ENCODE measurements around the gene PPIE.
A peak's percentile ranks its signal among the peaks of the same experiment; 100 is the strongest.
"Not testable (repeated sequence)": the region's sequence is repeated elsewhere in the genome, so short reads cannot be mapped to it uniquely, and the experiment has no call there.

PPIE gene

DNA sequence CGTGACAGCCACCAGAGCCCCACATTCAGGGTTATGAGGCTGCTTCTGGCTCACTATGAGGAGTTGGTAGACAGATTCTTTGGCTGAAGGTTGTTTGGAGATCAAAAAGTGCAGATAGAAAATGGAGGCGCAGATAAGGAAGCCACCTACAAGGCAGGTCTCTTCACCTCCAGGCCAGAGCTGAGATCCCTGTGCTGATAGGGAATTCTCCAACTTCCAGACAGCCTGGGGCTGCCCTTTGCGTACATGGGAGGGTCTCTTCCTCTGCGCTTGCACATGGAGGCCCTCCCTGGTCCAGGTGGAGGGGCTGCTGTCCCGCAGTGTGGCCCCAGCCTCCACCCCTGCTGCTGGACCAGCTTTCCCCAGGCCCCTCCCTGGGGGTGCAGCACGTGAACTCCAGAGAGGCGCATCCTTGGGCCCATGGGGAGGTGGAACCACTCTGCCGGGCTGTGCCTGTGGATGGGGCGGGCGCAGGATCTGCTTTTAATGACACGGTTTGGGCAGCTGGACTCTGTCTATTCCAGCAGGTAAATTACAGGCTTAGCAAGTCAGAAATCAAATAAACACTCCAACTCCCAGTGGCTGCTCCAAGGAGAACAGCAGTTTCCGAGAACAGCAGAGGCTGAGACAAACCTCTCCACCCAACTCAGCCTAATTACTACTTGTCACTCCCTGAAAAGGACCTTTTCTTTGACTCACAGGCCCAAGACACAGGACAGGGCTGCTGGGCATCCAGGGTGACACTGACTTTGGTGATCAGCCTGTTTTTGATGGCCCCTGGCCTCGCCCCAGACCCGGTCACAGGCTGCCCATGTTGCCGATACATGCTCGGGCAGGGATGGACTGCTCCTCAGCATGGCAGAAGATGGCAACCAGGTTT is 20.1 kb downstream of the PPIE start:
- DNase-seq (ENCODE audit: low read depth), result no peak

DNA sequence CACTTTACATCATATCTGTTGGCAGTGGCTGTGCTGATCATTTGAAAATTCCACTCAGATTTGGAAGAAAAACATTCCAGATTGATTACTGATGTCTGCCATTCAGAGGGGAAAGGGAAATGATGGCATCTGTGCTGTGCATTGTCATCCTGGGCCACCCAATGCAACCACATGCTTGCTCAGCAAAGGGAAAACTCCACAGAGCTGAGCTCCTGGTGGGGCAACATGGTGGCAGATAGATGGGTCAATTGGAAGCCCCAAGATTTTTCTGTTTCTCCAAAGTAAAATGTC is 20.7 kb downstream of the PPIE start:
- no peak for DNase-seq (ENCODE audit: low read depth)

DNA sequence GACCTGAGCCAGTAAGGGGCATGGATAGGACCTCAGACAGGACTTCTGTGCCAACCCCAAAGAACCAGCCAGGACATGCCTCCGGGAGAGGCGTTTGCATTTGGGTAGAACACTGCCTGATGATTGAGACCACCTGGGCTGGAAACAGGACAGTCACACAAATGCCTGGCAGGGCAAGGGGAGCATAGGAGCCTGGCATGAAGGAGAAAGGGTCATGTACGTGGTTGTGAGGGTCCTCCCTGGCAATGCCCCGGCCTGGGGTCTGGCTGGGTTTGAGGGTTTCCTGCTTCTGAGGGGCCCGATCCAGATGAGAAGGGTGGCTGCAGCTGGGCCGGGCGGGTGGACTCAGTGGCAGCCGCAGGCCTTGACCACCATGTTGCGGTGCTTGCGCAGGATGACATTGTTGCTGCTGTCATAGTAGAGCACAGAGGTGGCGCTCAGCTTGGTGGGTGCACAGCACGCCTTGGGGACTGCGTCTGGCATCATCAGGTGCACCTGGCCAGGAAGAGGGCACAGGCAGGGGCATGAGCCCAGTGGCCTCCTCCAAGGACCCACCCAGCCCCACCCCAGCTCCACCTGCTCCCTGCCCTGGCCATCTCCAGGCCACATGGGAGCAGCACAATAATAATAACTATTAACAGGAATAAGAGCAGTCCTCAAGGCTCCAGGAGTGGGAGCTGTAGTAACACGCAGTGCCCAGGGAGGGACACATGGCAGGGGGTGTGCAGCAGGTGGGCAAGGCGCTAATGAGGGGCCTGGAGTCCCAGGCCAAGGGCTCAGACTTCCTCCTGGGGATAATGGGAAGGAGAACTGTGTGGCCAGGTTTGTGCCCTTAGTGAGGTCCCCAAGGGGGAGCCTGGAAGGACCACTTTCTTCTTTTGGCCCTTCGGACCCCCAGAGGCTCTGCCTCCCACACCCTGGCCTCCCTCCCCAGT is 21.7 kb downstream of the PPIE start:
- DNase-seq (ENCODE audit: low read depth), result no peak

DNA sequence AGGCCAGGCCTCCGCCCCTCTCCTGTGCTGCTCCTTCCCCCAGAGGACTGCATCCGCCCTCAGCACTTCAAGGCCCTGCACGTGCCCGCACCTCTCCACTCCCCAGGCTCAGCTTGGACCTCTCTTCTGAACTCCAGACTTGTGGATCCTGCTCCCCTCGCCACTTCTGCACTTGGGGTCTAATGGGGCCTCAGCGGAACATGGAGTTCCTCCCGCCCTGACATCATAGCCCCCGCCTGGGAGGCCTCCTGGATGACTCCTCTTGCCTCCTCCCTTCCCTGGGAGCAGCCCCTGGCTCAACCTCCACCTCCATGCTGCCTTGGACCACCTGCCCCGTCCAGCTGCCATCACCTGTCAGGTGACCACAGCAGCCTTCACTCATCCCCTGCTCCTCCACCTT is 22.3 kb downstream of the PPIE start:
- no peak for DNase-seq (ENCODE audit: low read depth)

DNA sequence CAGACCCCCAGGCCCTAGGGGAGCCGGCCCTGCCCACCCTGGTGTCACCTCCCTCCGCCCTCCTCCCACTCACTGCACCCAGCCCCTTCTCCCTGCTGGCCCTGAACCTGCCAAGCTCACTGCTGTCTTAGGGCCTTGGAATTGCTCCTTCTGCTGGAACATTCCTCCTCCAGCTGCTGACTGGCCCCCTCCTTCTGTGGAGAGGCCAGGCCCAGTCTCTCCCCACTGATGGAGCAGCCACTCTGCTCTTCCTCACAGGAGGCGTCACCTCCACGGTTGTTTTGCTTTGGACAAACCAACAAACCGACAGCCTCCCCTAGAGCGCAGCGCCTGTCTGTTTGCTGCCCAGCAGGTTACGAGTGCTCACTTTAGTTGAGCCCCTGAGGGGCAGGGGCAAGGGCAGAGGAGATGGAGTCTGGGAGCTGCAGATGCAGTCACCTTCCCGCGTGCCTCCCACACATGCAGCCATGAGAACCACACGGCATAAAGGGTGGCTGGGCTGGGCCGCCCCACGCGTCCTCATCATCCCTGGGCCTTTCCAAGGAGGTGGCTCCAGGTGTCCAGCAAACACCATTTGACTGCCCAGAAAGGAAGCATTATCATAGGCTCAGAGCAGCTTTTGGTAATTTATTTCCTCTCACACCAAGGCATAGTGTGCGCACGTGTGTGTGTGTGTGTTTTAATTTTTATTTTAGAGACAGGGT is 23.0 kb downstream of the PPIE start:
- DNase-seq (ENCODE audit: low read depth), result no peak

DNA sequence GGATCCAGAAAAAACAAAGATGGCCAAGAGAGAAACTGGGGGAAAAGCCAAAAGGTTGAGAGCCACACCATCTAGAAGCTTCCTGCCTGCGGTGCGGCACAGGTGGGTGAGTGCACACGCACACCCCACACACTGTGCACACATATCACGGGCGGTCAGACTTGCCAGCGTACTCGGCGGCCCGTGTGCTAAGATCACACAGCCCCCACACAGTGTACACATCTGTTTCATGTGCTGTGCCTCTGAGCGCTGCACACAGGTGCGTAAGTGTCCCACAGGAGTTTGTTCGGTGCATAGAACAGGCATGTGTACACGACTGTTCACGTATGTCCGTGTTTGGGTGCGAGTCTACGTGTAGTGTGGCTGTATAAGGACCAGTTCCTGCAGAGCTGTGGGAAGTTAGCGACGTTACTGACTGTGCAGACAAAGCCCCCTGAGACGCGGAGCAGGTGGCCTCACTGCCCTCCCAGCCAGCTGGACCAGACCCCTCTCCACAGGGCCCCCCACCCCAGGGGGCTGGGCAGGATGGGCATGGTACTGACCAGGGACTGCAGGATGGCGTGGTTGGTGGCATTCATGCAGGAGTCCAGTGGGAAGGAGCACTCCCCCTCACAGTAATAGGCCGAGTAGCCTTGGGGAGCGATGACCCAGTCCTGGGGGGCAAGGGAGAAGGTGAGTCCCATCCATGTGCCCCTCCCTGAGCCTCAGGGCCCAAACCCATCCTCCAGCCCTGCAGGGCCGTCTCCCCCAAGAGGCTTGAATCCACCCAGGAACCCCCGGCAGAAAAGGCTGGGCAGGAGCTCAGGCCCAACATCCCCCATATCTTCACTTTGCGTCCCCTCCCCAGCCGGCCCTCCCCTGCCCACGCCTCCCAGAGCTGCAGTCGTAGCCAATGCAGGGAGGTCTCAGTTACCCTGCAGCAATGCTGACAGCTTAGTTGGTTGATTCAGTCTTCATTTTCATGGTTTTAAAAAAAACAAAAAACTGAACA is 24.2 kb downstream of the PPIE start:
- no peak for DNase-seq (ENCODE audit: low read depth)

DNA sequence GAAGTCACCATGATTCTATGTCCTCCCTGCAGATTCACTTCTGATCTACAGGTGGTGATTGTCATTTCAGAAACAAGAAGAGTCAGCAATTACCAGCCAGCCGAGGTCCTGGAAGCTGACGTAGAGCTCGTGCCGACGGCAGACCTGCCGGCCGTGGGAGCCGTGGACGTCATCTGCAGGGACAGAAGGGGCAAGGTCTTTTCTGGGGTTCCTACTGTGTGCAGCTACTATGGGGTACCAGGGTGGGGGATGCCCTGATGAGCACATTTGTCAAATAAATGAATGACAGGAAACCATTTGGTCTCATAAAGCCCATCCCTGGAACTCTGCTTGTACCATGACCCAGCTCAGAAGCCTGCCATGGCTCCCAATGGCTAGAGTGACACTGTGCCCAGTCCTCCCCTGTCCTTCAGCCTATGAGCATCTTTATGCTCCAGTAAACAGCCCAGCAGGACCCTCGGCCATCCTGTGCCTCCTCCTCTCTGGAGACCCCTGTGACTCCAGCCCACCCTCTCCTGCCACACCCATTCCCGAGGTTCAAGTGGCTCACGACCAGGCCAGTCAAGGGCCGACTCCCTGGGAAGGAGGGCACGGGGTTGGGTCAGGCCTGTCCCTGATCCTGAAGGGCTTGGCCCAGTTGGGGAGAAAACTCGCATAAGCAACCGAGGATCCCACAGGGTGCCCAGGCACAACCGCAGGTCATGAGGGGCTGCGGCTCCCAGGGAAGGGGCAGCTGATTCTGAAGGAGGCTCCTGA is 25.1 kb downstream of the PPIE start:
- not testable (repeated sequence) for DNase-seq (ENCODE audit: low read depth)

DNA sequence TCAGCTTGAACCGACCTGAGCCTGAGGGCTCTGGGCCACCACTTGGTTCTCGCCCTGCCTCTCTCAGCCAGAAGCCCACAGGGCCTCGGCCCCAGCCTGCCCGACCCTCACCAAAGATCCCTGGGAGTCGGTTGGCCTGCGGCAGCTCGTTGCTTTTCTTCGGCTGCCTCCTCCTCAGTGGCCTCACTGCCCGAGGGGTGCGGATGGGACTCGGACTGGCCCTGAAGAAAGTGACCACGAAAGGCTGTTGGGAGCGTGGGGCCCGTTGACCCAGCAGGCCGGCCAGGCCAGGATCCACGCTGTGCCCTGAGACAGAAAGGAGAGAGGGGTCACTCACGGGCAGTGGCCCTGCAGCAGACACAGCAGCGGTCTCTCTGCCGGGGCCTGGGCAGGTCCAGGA is 25.8 kb downstream of the PPIE start:
- not testable (repeated sequence) for DNase-seq (ENCODE audit: low read depth)

DNA sequence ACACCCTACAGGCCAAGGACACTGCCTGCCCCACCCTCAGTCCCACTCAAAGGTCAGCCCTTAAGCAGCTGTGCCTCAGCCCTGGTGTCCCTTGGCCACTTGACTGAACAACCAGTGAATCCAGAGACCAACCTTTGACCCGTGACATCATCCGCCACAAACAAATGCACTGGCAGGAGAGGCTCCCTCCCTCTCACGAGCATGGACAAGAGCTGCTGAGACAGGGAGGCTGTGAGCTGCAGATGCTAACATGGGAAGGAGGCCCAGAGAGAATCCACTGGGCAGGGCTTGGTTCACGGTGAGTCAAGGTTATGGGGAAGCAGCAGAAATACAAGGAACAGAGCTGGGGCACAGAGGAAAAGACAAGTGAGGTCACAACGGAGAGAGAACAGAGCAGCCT is 27.8 kb downstream of the PPIE start:
- not testable (repeated sequence) for DNase-seq (ENCODE audit: low read depth)

DNA sequence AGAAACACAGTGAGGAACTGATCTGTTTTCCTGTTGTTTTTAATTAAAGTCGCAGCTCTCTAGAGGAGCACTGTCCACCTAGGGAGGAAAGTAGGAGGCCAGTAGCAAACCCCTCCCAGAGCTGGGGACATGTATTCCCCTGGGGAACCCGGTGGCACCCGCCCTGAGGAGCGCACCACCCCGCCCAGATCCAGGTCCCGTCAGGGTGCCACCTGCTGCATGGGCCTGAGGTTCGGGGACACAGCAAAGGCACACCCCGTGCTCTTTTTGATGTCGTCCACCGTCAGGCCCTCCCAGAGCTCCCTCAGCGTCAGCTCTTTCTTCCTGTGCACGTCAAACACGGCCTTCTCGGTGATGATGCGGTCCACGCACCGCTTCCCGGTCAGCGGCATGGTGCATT is 30.8 kb downstream of the PPIE start:
- not testable (repeated sequence) for DNase-seq (ENCODE audit: low read depth)

DNA sequence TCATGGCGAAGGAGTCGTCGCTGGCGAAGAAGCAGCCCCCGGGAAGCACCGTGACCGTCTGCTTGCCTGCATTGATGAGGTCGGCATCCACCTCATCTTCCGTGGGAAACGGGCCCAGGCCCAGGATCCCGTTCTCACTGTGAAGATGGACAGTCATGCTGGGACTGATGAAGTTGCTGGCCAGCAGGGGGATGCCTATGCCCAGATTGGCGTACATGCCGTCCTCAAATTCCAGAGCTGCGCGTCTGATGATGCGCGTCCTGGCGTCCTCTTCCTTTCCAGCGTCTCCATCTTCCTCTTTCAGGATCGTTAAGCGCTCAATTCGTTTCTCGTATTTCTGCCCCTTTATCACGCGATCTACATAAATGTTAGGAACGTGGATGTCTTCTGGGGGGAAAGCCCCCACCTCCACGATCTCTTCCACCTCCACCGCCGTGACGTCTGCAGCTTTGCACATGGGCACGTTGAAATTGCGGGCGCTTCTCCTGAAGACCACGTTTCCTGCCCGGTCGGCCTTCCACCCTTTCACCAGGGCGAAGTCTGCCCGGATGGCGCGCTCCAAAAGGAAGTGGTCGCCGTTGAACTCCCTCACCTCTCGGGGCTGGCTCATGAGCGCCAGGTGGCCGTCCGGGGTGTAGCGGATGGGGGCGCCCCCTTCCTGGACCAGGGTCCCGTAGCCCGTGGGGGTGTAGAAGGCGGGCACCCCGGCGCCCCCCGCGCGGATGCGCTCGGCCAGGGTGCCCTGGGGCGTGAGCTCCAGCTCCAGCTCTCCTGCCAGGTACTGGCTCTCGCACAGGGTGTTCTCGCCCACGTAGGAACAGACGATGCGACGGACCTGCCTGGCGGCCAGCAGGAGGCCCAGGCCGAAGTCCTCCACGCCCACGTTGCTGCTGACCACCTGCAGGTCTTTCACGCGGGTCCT is 31.7 kb downstream of the PPIE start:
- DNase-seq (ENCODE audit: low read depth), result peak; percentile 30

DNA sequence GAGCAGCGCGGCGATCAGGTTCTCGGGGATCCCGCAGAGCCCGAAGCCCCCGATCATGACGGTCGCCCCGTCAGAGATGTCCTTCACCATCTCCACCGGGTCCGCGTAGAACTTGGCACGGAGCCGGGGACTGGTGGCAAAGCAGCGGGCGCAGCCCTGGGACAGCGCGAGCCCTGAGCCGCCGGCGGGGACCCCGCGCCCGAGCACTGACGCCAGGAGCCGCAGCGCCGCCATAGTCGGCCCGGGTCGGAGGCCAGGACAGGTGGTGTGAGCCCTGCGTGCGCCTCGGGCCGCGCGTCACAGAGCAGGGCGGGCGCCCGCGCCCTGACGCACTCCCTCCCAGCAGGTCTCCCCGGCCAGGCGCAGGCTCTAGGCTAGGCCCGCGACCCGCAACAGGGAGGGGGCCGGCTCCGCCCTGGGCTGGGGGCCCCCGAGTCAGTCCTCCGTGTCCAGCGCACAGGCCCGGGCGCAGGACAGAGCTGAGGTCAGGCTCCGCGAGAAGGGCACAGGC is 32.4 kb downstream of the PPIE start, which contains the start of gene OXCT2:
Gene OXCT2 (minus strand): TSS at position 327 of the 511 bp plus-strand sequence. CDS start 93 bp downstream, at position 234.
- peak; percentile 4 for DNase-seq (ENCODE audit: low read depth)

DNA sequence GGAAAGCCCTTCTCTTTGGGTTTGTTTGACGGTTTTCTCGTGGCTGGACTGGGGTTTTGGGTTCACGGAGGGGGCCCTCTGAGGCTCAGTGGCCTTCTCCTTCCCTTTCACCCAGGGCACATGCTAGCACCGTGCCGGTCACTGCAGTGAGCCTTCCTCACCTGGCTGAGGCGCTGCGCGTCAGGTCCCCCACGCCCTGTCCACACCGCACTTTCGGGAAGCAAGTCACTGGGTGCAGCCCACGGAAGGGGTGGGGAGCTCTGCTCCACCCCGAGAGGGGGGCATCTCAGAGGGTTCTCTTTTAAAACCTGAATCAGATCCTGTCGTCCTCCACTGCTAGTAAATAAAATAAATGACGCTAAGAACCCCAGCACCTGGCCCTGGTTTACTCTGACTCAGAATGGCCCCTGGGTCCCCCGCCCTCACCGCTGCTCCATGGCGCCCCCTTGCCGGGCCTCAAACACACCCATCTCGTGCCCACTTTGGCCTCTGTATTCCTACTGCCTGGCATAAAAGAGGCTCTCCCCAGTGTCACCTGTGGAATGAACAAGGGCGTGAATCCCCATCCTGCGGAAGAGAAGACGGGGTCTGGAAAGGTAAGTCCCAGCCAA is 34.8 kb downstream of the PPIE start:
- DNase-seq (ENCODE audit: low read depth), result not testable (repeated sequence)

DNA sequence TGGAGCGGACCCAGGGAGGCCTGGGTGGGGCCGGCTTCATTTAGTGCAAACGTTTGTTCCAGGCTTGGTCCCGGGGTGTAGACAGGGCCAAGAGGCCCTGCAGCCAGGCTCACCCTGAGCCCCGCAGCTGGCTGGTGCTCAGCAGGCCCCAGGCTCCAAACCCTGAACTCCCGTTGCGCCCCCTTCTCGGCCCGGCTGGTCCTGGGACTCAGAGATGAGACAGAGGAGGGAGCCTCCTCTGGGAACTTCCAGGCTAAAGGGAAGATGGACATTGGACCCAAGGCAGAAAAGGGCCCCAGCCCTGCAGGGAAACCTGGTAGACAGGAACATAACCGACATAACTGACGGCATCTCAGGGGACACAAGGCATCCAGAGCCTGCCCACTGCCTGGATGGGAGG is 36.5 kb downstream of the PPIE start:
- DNase-seq (ENCODE audit: low read depth), result not testable (repeated sequence)

DNA sequence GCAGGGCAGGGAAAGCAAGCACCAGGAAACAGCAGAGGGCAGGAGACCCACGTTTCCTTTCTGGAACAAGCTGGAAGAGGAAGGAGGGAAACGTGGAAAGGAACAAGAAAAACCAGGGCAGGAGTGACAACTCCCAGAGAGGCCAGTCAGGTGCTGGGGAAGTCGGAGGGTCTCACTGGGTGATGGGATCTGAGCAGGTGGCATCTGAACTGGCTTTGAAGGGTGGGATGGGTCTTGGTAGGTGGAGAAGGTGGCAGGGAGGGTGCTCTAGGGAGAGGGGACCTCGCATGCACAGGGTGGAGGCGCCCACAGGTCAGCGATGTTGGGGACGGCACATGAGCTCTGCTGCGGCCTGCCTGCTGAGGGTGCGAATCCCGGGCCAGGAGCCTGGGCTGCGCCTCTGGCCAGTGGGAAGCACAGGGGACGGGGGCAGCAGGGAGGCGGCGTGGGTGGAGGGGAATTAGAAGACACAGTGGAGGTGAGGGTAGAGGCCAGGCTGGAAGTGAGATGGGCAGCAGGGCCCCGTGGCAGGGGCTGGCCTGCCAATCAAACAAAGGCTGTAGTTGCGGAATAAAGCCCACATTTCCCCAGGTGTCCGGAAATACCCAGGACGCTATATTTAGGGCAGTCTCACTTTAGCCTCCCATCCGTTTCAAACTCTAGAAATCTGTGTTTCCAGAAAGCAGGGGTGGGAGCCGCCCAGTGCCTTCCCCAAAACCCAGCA is 37.2 kb downstream of the PPIE start:
- not testable (repeated sequence) for DNase-seq (ENCODE audit: low read depth)

DNA sequence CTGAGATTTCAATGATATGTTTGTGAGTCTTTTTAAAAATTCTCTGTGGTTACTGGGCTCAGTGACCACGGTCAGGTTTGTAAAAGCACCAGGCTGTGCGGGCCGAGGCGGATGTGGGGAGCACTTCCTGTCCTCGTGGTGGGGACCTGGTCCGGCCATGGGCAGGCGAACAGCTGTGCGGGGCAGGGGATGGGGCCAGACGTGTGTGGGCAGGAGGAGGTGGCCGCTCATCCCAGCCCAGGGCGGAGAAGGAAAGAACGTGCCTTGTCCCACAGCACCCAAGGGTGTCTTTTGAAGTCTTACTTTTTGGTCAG is 37.7 kb downstream of the PPIE start:
- DNase-seq (ENCODE audit: low read depth), result no peak

DNA sequence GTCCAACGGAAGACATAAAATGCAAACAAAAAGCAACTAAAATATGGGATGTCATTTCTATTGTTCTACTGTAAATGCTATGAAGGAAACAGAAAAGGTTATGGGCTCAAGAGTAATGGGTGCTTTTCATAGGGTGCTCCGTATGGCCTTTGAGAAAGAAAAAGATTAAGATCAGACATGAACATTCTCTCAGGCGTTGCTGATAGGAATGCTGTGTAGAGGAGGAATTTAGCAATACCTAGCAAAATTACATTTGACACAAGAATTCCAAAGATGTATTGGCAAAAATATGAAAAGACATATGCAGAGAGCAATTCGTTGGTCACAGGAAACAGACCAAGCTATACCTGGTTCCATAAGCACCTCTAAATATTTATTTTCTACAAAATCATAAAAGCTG is 38.2 kb downstream of the PPIE start:
- no peak for DNase-seq (ENCODE audit: low read depth)

DNA sequence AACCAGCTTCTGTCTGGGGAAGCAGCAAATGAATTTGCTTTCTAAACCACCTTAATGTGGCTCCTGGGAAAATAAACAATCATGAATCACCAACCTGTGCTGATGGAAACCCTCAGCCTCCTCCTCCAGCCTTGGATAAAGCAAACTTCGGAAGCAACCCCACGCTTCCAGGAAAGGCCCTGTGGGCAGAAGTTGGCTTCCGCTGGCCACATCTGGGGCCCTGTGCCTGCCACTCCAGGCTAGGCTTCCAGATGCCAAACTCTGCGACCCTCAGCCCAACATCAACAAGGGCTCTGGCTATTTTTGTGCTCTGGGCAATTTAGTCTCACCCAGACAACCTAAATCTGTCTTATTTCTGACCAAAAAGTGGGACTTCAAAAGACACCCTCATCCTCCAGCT is 38.6 kb downstream of the PPIE start:
- no peak for DNase-seq (ENCODE audit: low read depth)
